Activated CD8-positive, alpha-beta memory T cell treated with anti-CD3 and anti-CD28 coated beads, Interleukin-2, amount 10 ng/mL, durations not matched to agents 7 days and 5 days (primary cell): ENCODE measurements around the gene VRK1. TPM values are rescaled to one million over a fixed set of nuclear protein-coding genes. Genes with fewer than 3 reads are reported as not detected.

Source experiments
- ATAC-seq: fragments of 150-1000 bp; cut with Tn5 transposase; one replicate; pipeline ENCODE4 v1.10.0; 2021; ENCODE audit warnings: moderate library complexity
- CTCF ChIA-PET: fragments of 350-600 bp; sonication (Branson Sonifier 250); formaldehyde crosslinking; loops from one replicate; lab custom pipeline; 2021; ENCODE audit warnings: antibody characterized with exemption; lab: Charles Lee
- DNase-seq: peaks from one replicate; pipeline ENCODE4 v3.0.0-alpha.2; 2020
- H3K27ac Mint-ChIP-seq: one replicate; pipeline ENCODE4 v1.8.0; 2021; ENCODE audit warnings: mild to moderate bottlenecking, mixed read lengths
- H3K27me3 Mint-ChIP-seq: one replicate; pipeline ENCODE4 v1.8.0; 2021; ENCODE audit warnings: mixed read lengths
- H3K36me3 Mint-ChIP-seq: one replicate; pipeline ENCODE4 v1.8.0; 2021; ENCODE audit warnings: mild to moderate bottlenecking, mixed read lengths
- H3K4me1 Mint-ChIP-seq: one replicate; pipeline ENCODE4 v1.8.0; 2021; ENCODE audit warnings: mixed read lengths
- H3K4me3 Mint-ChIP-seq: one replicate; pipeline ENCODE4 v1.8.0; 2021; ENCODE audit warnings: mild to moderate bottlenecking, moderate library complexity, mixed read lengths
- H3K9me3 Mint-ChIP-seq: one replicate; pipeline ENCODE4 v1.8.0; 2022; ENCODE audit warnings: low read depth, mixed read lengths
- total RNA-seq, 2 experiments: library from RNA; stranded (reverse); gene quantifications; one replicate each; pipeline ENCODE4 v1.2.3, GENCODE V29; 2021

VRK1 gene
- total RNA-seq, 2 experiments from 2014 or later: 78.1 to 100 TPM

DNA sequence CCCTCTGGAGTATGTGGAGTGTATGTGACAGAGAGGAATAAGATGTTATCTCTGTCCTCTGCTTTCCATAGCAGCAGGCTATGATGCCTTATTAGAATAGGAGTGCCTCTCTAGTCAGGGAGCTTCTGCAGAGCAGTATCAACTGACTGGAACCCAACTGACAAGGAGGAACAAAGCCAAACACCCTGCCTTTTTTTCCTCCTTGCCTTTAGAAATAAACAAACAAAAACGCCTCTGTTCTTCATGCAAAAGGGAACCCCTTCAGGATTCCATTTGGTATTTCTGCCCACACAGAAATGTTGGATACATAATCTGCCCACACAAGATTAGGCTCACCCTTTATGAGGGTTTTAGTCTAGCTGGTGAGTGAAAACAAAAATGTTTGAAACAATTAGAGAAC, 50.3 kb downstream of the VRK1 start:
- Mint-ChIP-seq H3K27me3 (no peaks in the 10 kb centered on the region), H3K36me3 (peaks cover 35% of the 10 kb centered on the region), H3K9me3 (no peaks in the 10 kb centered on the region), H3K27ac (no peak overlapping the region), H3K4me1 (peaks cover 13% of the 10 kb centered on the region), H3K4me3 (no peak overlapping the region)
- CTCF ChIA-PET: no interaction called here
- ATAC-seq (no peak), DNase-seq (no peak)

DNA sequence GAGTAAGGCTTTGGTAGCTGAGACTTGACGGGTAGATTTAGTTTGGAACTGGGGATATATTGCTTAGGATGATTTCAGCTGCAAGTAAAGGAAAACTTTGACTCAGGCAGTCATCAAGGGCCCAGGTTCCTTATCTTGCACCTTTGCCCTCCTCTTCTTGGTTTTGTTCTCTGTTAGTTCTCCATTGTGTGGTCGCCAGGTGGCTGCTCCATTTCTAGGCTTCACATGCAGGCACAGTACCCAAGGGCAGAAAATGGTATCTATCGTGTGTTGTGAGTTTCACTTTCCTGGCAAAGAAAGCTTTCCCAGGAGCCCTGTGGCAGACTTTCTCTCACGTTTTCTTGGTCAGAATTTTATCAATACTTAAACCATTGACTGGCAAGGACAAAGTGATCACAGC, 50.8 kb downstream of the VRK1 start:
- no peaks in the 10 kb centered on the region for H3K27me3 Mint-ChIP-seq

DNA sequence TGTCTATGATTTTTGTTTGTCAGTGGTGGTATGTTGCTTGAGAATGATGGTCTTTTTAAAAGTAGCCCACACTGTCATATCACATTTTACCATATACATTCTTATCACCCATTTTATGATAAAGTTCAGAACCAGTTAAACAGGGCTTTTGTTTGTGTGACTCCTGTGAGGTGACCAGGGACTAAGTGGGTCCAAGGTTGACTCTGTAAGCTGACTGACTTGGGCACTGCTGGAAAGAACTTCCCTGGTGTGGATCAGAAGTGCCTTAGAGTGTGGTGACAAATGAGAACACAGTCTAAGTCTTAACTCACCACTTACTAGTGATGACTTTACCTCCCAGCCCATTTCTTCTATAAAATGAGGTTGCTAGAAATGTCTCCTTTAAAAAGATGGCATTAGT, 52.6 kb downstream of the VRK1 start:
- no peak for DNase-seq

More for the DNA sequence above, 50.8 kb downstream of the VRK1 start:
- H3K27ac Mint-ChIP-seq: no peak overlapping the region
- peaks cover 17% of the 10 kb centered on the region for H3K4me1 Mint-ChIP-seq
- H3K4me3 Mint-ChIP-seq: no peak overlapping the region
- H3K9me3 Mint-ChIP-seq: no peaks in the 10 kb centered on the region
- H3K36me3 Mint-ChIP-seq: peaks cover 34% of the 10 kb centered on the region
- no peak for DNase-seq
- CTCF ChIA-PET: interaction anchor here (0.6 kb wide), 1 partner anchor 19 kb away, joined by 3 read pairs; no protein-coding TSS in a partner anchor
- ATAC-seq: no peak

DNA sequence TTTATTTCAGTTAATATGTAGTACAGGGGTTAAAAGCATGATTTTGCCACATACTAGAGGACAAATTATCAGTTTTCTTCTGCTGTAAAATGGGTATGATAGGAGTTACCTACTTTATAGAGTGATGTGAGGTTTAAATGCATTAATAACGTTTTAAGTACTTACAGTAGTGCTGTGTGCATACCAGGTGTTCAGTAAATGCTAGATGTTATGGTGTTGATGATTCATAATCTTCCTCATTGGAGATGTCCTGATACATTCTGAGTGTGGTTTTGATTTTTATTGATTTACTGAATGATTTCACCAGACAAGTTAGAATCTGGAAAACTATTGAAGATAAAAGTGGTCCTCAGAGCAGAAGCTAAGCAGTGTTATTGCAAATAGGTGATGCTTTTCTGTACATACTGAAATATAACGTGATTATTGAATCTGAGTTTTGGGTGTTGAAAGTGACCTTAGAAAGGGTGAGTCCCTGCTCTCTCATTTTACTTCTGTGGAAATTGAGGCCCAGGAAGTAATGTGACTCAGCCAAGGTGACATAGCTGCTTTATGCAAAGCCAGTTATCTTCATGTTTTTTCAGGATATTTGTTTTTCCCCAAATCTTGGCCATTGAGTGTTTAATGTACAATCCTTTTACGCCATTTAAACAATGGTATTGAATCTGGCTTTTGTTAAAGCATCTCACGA, 54.7 kb downstream of the VRK1 start:
- Mint-ChIP-seq H3K4me1 (peaks cover 16% of the 10 kb centered on the region), H3K4me3 (no peak overlapping the region), H3K9me3 (no peaks in the 10 kb centered on the region), H3K27ac (peak overlapping the region; percentile 24), H3K36me3 (peaks cover 37% of the 10 kb centered on the region), H3K27me3 (no peaks in the 10 kb centered on the region)
- CTCF ChIA-PET: interaction anchor here (1.0 to 1.5 kb wide), 5 partner anchors 10 to 50 kb away, joined by 3 to 4 read pairs (median 3); no protein-coding TSS in a partner anchor
- DNase-seq (no peak), ATAC-seq (no peak)

More for the DNA sequence above, 52.6 kb downstream of the VRK1 start:
- Mint-ChIP-seq H3K4me3 (no peak overlapping the region), H3K27me3 (no peaks in the 10 kb centered on the region), H3K9me3 (no peaks in the 10 kb centered on the region), H3K36me3 (peaks cover 37% of the 10 kb centered on the region), H3K4me1 (peaks cover 16% of the 10 kb centered on the region), H3K27ac (no peak overlapping the region)
- CTCF ChIA-PET: interaction anchor here (0.8 kb wide), 1 partner anchor 54 kb away, joined by 3 read pairs; no protein-coding TSS in a partner anchor
- ATAC-seq: no peak

DNA sequence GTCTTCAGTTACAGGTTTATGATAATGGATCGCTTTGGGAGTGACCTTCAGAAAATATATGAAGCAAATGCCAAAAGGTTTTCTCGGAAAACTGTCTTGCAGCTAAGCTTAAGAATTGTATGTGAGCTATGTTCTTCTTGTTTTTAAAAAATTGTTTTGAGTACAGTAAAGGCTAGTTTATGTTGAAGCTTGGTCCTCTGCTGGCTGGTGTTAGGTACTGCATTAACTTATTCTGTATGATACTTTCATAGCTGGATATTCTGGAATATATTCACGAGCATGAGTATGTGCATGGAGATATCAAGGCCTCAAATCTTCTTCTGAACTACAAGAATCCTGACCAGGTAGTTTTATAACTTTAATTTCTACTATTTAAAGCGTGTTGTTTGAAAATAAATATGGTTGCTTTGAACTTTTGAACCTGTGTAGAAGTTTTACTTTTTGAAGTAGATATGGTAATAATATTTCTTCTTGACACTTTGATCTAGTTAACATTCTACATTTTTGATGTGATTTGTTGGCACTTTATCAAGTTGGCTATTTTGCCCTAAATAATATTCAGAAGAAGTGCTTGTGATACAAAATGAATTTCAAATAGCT, 55.7 kb downstream of the VRK1 start:
- Mint-ChIP-seq H3K36me3 (peaks cover 34% of the 10 kb centered on the region), H3K4me3 (no peak overlapping the region), H3K27ac (no peak overlapping the region), H3K27me3 (no peaks in the 10 kb centered on the region), H3K9me3 (no peaks in the 10 kb centered on the region), H3K4me1 (peaks cover 16% of the 10 kb centered on the region)
- CTCF ChIA-PET: interaction anchor here (0.7 to 1.5 kb wide), 13 partner anchors 9 to 346 kb away, joined by 3 to 6 read pairs (median 3); partner anchors contain the start of gene VRK1
- DNase-seq (no peak), ATAC-seq (peak; percentile 49)

DNA sequence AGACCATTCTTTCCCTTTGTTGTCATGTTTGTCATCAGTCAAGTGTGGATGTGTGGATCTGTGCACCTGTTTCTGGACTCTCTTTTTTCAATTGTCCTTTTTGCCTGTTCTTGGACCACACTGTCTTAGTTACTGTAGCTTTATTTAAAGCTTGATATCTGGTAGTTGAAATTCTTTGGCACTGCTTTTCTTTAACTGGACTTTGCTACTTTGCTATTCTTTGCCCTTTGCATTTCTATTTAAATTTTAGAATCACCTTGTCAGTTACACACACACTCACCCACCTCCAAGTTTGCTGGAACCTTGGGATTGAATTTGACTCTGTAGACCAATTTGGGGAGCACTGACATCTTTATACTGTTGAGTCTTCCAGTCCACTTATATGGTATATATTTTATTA, 61.5 kb downstream of the VRK1 start:
- no peaks in the 10 kb centered on the region for H3K27me3 Mint-ChIP-seq
- no peak overlapping the region for H3K4me3 Mint-ChIP-seq
- no peaks in the 10 kb centered on the region for H3K4me1 Mint-ChIP-seq
- ATAC-seq (no peak), DNase-seq (no peak)
- no peak overlapping the region for H3K27ac Mint-ChIP-seq
- peaks cover 39% of the 10 kb centered on the region for H3K36me3 Mint-ChIP-seq
- no peaks in the 10 kb centered on the region for H3K9me3 Mint-ChIP-seq
- CTCF ChIA-PET: interaction anchor here (1.1 kb wide), 1 partner anchor 10 kb away, joined by 3 read pairs; no protein-coding TSS in a partner anchor

DNA sequence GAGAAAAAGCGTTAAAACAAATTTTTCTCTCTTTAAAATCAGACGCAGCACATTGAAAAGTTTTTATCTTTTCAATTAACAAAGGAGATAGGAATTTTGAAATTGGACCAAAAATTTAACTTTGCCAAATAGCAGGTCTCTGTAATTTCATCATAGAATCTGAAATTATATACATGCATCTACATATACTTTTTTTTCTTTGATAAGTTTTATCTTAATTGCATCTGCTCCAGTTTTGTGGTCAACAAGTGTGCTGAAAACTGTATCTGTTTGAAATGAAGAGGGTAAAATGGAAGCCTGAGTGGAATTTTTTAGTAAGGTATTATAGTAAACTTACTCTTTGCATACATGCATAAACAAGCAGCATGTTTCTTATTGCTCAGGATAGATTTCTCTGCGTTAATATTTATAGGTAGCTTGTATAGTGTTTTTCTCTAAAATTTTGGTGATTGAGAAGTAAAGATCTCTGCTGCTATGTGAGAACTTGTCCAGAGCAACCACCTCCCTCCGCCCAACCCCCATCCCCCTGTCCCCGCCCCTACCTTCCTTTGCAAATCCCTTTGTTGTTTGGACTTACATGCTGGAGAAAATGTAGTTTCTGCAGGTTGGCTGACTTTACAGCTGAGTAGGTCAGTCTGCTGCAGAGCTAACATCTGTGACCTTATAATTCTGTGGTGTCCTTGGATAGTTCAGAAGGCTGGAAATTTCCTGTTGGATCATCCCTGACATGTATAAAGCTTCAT, 64.6 kb downstream of the VRK1 start:
- DNase-seq: no peak
- Mint-ChIP-seq H3K9me3 (no peaks in the 10 kb centered on the region), H3K4me1 (no peaks in the 10 kb centered on the region), H3K27ac (no peak overlapping the region), H3K4me3 (no peak overlapping the region), H3K36me3 (peaks cover 53% of the 10 kb centered on the region), H3K27me3 (no peaks in the 10 kb centered on the region)
- CTCF ChIA-PET: no interaction called here
- ATAC-seq: no peak

DNA sequence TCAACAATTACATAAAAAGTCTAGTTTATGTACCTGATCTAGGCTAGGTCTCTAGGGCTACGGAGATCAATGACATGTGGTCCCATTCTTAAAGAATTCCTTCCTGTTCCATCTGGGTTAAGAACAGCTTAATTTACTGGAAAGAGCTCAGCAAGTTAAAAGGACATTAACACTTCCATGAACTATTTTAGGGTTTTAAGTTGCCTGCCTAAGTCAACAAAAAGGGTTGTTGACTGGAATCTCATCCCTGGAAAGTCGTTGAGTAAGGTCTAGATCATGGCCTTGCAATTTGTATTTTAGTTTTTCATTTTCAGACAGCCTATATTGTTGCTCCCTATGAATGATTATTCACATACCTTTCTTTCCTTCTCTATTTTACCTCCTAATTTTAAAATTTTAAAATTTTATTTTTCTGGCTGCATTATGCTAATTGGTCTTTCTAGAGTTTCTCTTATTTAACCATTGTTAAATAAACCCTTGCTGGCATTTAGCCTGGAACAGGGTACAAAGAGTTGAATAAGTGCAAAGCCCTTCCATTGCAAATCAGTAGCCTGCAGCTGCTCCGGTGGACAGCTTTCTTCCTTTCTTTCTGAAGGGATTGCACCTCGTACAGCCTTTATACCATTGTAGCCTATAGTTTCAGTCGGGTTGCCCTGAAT, 66.3 kb downstream of the VRK1 start:
- H3K27me3 Mint-ChIP-seq: no peaks in the 10 kb centered on the region
- ATAC-seq (no peak), DNase-seq (no peak)
- no peak overlapping the region for H3K4me3 Mint-ChIP-seq
- H3K4me1 Mint-ChIP-seq: no peaks in the 10 kb centered on the region
- CTCF ChIA-PET: no interaction called here
- no peak overlapping the region for H3K27ac Mint-ChIP-seq
- H3K9me3 Mint-ChIP-seq: no peaks in the 10 kb centered on the region
- H3K36me3 Mint-ChIP-seq: peaks cover 47% of the 10 kb centered on the region

DNA sequence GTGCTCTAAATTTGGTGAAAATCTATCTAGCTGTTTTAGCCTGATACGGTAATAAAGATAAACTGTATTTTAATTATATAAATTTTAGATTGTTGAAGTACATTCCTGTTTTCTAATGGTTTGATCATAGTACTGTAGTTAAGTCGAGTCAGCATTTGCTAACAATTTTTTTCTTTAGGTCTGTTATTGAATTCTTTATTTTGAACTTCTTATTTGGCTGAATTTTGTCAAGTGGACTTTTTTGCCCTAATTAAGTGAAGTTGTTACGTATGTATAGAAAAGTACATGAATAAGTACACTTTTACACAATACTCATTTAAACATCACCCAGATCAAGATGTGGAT, 66.8 kb downstream of the VRK1 start:
- Mint-ChIP-seq H3K4me1 (no peaks in the 10 kb centered on the region), H3K36me3 (peaks cover 45% of the 10 kb centered on the region), H3K27ac (no peak overlapping the region), H3K9me3 (no peaks in the 10 kb centered on the region), H3K4me3 (no peak overlapping the region), H3K27me3 (no peaks in the 10 kb centered on the region)
- ATAC-seq (no peak), DNase-seq (no peak)
- CTCF ChIA-PET: no interaction called here

DNA sequence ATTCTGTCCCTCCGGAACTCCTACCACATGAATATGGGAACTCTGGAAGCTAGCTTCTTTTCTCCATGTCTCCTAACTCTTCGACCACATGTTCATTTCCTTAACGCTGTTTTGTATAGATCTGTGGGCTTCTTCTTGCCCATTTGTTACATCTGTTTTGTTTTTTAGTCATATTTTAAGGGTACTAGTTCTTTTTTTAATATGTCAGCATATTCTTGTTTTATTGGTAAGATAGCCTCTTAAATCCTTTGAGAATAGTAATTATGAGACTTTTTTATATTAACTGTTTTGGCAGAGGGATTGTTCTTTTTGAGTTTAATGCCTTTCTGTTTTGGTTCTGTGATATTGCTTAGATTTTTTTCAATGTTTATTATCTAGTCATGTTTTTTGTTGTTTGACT, 70.5 kb downstream of the VRK1 start:
- Mint-ChIP-seq H3K4me3 (no peak overlapping the region), H3K27me3 (no peaks in the 10 kb centered on the region), H3K9me3 (no peaks in the 10 kb centered on the region), H3K27ac (no peak overlapping the region), H3K4me1 (no peaks in the 10 kb centered on the region), H3K36me3 (peaks cover 50% of the 10 kb centered on the region)
- DNase-seq (no peak), ATAC-seq (no peak)
- CTCF ChIA-PET: interaction anchor here (0.9 kb wide), 1 partner anchor 99 kb away, joined by 4 read pairs; no protein-coding TSS in a partner anchor

DNA sequence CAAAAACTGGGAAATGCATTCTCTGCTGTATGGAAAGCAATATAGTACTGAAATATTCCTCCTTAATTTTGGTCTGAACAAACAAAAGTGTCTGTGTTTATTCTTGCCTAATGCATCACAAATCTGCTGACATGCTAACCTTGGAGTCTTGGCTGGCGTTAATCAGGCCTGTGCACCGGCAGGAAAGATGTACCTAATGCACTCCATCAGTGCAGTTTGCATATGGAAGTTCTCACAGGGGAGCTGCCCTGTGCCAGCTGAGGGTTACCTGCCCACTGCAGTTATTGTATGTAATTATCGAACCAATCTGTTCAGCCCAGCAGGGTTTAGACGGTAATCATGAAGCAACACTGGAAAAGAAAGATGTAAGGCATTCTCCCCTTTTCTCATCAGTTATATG, 76.9 kb downstream of the VRK1 start:
- CTCF ChIA-PET: interaction anchor here (0.6 kb wide), 1 partner anchor 22 kb away, joined by 3 read pairs; no protein-coding TSS in a partner anchor
- no peaks in the 10 kb centered on the region for H3K9me3 Mint-ChIP-seq
- DNase-seq: no peak

DNA sequence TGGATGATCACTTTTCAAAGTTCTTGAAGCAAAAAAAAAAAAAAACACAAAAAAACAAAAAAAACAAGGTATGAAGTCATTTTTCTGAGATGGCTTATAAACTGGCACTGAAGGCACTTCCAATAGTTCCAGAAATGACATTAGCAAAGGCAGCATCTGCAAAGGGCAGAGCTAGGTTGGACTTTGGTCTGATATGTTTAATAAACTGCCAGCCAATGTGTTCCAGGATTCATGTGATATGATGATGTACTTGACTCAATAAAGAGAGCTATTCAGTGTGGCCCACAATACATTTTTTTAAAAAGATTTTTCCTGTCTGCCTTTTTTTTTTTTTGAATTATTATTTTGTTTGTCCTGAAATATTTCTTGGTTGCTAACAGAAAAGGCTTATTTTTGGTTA, 79.6 kb downstream of the VRK1 start:
- DNase-seq (no peak), ATAC-seq (no peak)
- no peaks in the 10 kb centered on the region for H3K4me1 Mint-ChIP-seq
- CTCF ChIA-PET: interaction anchor here (0.6 to 0.7 kb wide), 2 partner anchors 25 to 59 kb away, joined by 3 read pairs; no protein-coding TSS in a partner anchor
- peaks cover 35% of the 10 kb centered on the region for H3K36me3 Mint-ChIP-seq
- no peak overlapping the region for H3K4me3 Mint-ChIP-seq
- no peak overlapping the region for H3K27ac Mint-ChIP-seq
- no peaks in the 10 kb centered on the region for H3K9me3 Mint-ChIP-seq
- no peaks in the 10 kb centered on the region for H3K27me3 Mint-ChIP-seq

More for the DNA sequence above, 76.9 kb downstream of the VRK1 start:
- H3K4me3 Mint-ChIP-seq: no peak overlapping the region
- peaks cover 32% of the 10 kb centered on the region for H3K36me3 Mint-ChIP-seq
- no peaks in the 10 kb centered on the region for H3K4me1 Mint-ChIP-seq
- no peak overlapping the region for H3K27ac Mint-ChIP-seq
- ATAC-seq: no peak
- no peaks in the 10 kb centered on the region for H3K27me3 Mint-ChIP-seq

DNA sequence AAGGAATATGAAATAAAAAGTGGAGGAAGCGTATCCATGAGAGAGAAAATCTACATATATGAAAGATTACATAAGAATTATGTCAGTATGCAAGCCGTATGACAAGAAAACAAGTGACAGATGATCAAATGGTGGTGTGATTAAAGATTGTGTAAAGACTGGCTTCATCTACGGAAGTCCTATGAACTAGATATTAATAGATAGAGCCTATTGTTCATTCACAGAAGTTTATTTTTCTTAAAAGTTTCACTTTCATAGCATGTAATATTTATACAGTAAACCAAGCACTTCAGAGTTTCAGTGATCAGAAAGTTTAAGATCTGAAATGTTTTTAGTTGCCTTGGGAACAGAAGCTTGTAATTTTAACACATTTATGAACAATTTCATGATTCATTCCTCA, 84.5 kb downstream of the VRK1 start:
- Mint-ChIP-seq H3K36me3 (peaks cover 42% of the 10 kb centered on the region), H3K4me1 (peaks cover 1% of the 10 kb centered on the region), H3K27me3 (no peaks in the 10 kb centered on the region), H3K27ac (no peak overlapping the region), H3K4me3 (no peak overlapping the region), H3K9me3 (peaks cover 2% of the 10 kb centered on the region)
- CTCF ChIA-PET: no interaction called here
- DNase-seq: no peak
- ATAC-seq: no peak
